ENCODE results near the gene IFT172. TPM values are rescaled to one million over a fixed set of nuclear protein-coding genes. Genes with fewer than 3 reads are reported as not detected.

The IFT172 gene
- total RNA-seq (2022; extraction: Qiagen RNA extraction; ENCODE audit: low read depth): 6.9 to 9.3 TPM (median 8.3 TPM) in 5 replicates

GRCh38 chr2:27489498-27490397 is at the start of gene IFT172:
IFT172 (minus strand) TSS chr2:27489743; CDS start chr2:27489653, 90 bp downstream.

GRCh38 chr2:27496357-27497287 is 7.1 kb upstream of the IFT172 start, which contains the start of gene GCKR:
GCKR (plus strand) TSS chr2:27496839; CDS start chr2:27496905, 66 bp downstream.

GRCh38 chr2:27494944-27495554 is 5.5 kb upstream of the IFT172 start, which contains the start of gene FNDC4:
FNDC4 (minus strand) TSS chr2:27495200; CDS start chr2:27494679, 521 bp downstream.

GRCh38 chr2:27441958-27442919 is 47.3 kb downstream of the IFT172 start, which contains the start of gene KRTCAP3:
KRTCAP3 (plus strand) TSS chr2:27442381; CDS start chr2:27442413, 32 bp downstream.

GRCh38 chr2:27428213-27428977 is 61.1 kb downstream of the IFT172 start, which contains the start of gene NRBP1:
NRBP1 (plus strand) TSS chr2:27428631; CDS start chr2:27433274, 4,643 bp downstream.

GRCh38 chr2:27409321-27410073 is 80.0 kb downstream of the IFT172 start, which contains the start of gene PPM1G:
PPM1G (minus strand) TSS chr2:27409591; CDS start chr2:27409422, 169 bp downstream.

Other genes with a start within 250 kb of the IFT172 start
- gene SLC30A3, start 226.7 kb downstream of the IFT172 start, total RNA-seq (2022; extraction: Qiagen RNA extraction; ENCODE audit: low read depth): 2.5 to 3.8 TPM (median 3.8 TPM) in 5 replicates
- not detected in 5 replicates for gene DNAJC5G, start 214.3 kb downstream of the IFT172 start, total RNA-seq (2022; extraction: Qiagen RNA extraction; ENCODE audit: low read depth)
- 0.46 to 0.95 TPM (median 0.48 TPM) in 5 replicates for gene TRIM54, start 207.3 kb downstream of the IFT172 start, total RNA-seq (2022; extraction: Qiagen RNA extraction; ENCODE audit: low read depth)
- 0.71 to 2.2 TPM (median 1.8 TPM) in 5 replicates for gene UCN, start 181.3 kb downstream of the IFT172 start, total RNA-seq (2022; extraction: Qiagen RNA extraction; ENCODE audit: low read depth)
- gene MPV17, start 166.6 kb downstream of the IFT172 start, total RNA-seq (2022; extraction: Qiagen RNA extraction; ENCODE audit: low read depth): 69.2 to 99.8 TPM (median 85.7 TPM) in 5 replicates
- 55.1 to 68.3 TPM (median 62.9 TPM) in 5 replicates for gene GTF3C2, start 133.0 kb downstream of the IFT172 start, total RNA-seq (2022; extraction: Qiagen RNA extraction; ENCODE audit: low read depth)
- 52.9 to 65.7 TPM (median 58.5 TPM) in 5 replicates for gene EIF2B4, start 119.4 kb downstream of the IFT172 start, total RNA-seq (2022; extraction: Qiagen RNA extraction; ENCODE audit: low read depth)
- gene SNX17, start 119.1 kb downstream of the IFT172 start, total RNA-seq (2022; extraction: Qiagen RNA extraction; ENCODE audit: low read depth): 126 to 150 TPM (median 142 TPM) in 5 replicates
- gene ZNF513, start 109.0 kb downstream of the IFT172 start, total RNA-seq (2022; extraction: Qiagen RNA extraction; ENCODE audit: low read depth): 9.6 to 15.2 TPM (median 13.8 TPM) in 5 replicates
- 171 to 187 TPM (median 176 TPM) in 5 replicates for gene PPM1G, start 80.2 kb downstream of the IFT172 start, total RNA-seq (2022; extraction: Qiagen RNA extraction; ENCODE audit: low read depth)
- gene NRBP1, start 61.1 kb downstream of the IFT172 start, total RNA-seq (2022; extraction: Qiagen RNA extraction; ENCODE audit: low read depth): 125 to 139 TPM (median 132 TPM) in 5 replicates
- gene KRTCAP3, start 47.4 kb downstream of the IFT172 start, total RNA-seq (2022; extraction: Qiagen RNA extraction; ENCODE audit: low read depth): 0.66 to 1.1 TPM (median 0.73 TPM) in 5 replicates
- gene FNDC4, start 5.5 kb upstream of the IFT172 start, total RNA-seq (2022; extraction: Qiagen RNA extraction; ENCODE audit: low read depth): 2.1 to 5.5 TPM (median 4.2 TPM) in 5 replicates
- gene GCKR, start 7.1 kb upstream of the IFT172 start, total RNA-seq (2022; extraction: Qiagen RNA extraction; ENCODE audit: low read depth): 0.17 to 0.62 TPM (median 0.42 TPM) in 4 of 5 replicates, not detected in the other
- 13.5 to 19.0 TPM (median 17.1 TPM) in 5 replicates for gene ZNF512, start 93.3 kb upstream of the IFT172 start, total RNA-seq (2022; extraction: Qiagen RNA extraction; ENCODE audit: low read depth)
- gene CCDC121, start 139.3 kb upstream of the IFT172 start, total RNA-seq (2022; extraction: Qiagen RNA extraction; ENCODE audit: low read depth): 2.4 to 4.2 TPM (median 3.2 TPM) in 5 replicates
- 56.7 to 61.7 TPM (median 57.5 TPM) in 5 replicates for gene GPN1, start 139.3 kb upstream of the IFT172 start, total RNA-seq (2022; extraction: Qiagen RNA extraction; ENCODE audit: low read depth)
- 26.9 to 33.7 TPM (median 31.6 TPM) in 5 replicates for gene SUPT7L, start 173.9 kb upstream of the IFT172 start, total RNA-seq (2022; extraction: Qiagen RNA extraction; ENCODE audit: low read depth)
- 28.0 to 37.1 TPM (median 31.5 TPM) in 5 replicates for gene SLC4A1AP, start 174.1 kb upstream of the IFT172 start, total RNA-seq (2022; extraction: Qiagen RNA extraction; ENCODE audit: low read depth)

All from A549 treated with RU486 at 1 μM for 4 hours (cell line).